Measurements from ENCODE around the gene TAS2R60. TPM values are rescaled to one million over a fixed set of nuclear protein-coding genes. Genes with fewer than 3 reads are reported as not detected.
"Not testable (repeated sequence)": the region's sequence is repeated elsewhere in the genome, so short reads cannot be mapped to it uniquely, and the experiment has no call there.

Gene TAS2R60
- total RNA-seq, 2 experiments from 2014 or later = not detected

DNA sequence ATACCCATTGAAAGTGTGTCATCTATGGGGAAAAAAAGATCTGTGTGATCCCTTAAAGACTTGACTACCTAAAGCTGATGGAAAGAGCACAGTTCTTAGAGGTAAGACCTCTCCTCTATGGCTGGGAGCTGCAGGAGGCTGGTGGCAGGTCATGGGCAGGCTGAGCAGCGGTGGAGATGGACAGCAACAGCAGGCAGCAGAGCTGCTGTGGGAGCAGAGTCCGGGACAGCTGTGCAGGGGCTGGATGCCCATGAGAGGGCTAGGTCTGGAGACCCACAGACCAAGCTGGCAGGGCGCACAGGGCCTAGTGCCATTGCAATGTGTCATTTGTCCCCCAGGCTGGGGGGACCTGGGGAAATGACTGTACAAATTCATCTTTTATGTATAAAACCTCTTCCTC lies 21.2 kb upstream of the TAS2R60 start:
- H3K79me2 ChIP-seq (ENCODE audit: insufficient read depth, low read depth, low read length) = no peaks in the 10 kb centered on the region
- H4K20me1 ChIP-seq (ENCODE audit: insufficient read depth, low read length) = no peaks in the 10 kb centered on the region
- H2AFZ ChIP-seq (ENCODE audit: low read length) = no peak overlapping the region
- no peaks in the 10 kb centered on the region for H3K9me3 ChIP-seq (ENCODE audit: low read length)
- CTCF ChIA-PET (ENCODE audit: unreplicated experiment) = no interaction called here
- no peak for DNase-seq (ENCODE audit: low spot score)
- intact Hi-C loops (cut with micrococcal nuclease; ENCODE audit: unreplicated experiment) = no loop called here
- no peak overlapping the region for H3K27ac ChIP-seq (ENCODE audit: low read depth, low read length, poor library complexity, severe bottlenecking)
- H3K36me3 ChIP-seq (ENCODE audit: insufficient read depth, low read length) = no peaks in the 10 kb centered on the region
- H3K9me2 ChIP-seq (ENCODE audit: insufficient read depth, low read length) = no peaks in the 10 kb centered on the region
- H3K4me1 ChIP-seq (ENCODE audit: insufficient read depth, low read length, poor library complexity, severe bottlenecking) = no peaks in the 10 kb centered on the region
- TF ChIP-seq EZH2phosphoT487 (IDR thresholded peaks at IDR 0.05; ENCODE audit: borderline replicate concordance, low read depth, low read length) (no peak), CTCF (conservative IDR thresholded peaks at IDR 0.05; ENCODE audit: low read length) (no peak)
- no TSS peak for BruUV-seq (replicated peaks)
- POLR2A ChIA-PET = no interaction called here
- no peak overlapping the region for H3K4me3 ChIP-seq (ENCODE audit: low read depth, low read length, poor library complexity, severe bottlenecking)
- H3K4me2 ChIP-seq (ENCODE audit: low read length) = no peak overlapping the region

- H2AFZ ChIP-seq (ENCODE audit: low read length); H3K9me3 ChIP-seq (ENCODE audit: low read length); H3K4me3 ChIP-seq (ENCODE audit: low read depth, low read length, poor library complexity, severe bottlenecking); intact Hi-C loops (cut with micrococcal nuclease; ENCODE audit: unreplicated experiment); H3K79me2 ChIP-seq (ENCODE audit: insufficient read depth, low read depth, low read length); H3K4me2 ChIP-seq (ENCODE audit: low read length); H4K20me1 ChIP-seq (ENCODE audit: insufficient read depth, low read length); H3K4me1 ChIP-seq (ENCODE audit: insufficient read depth, low read length, poor library complexity, severe bottlenecking); CTCF ChIA-PET (ENCODE audit: unreplicated experiment); H3K36me3 ChIP-seq (ENCODE audit: insufficient read depth, low read length); POLR2A ChIA-PET; DNase-seq (ENCODE audit: low spot score); H3K9me2 ChIP-seq (ENCODE audit: insufficient read depth, low read length); BruUV-seq (replicated peaks); H3K27ac ChIP-seq (ENCODE audit: low read depth, low read length, poor library complexity, severe bottlenecking): not testable (repeated sequence)
These were observed 18.8 kb upstream of the TAS2R60 start for GRCh38 chr7:143424476-143424875.

DNA sequence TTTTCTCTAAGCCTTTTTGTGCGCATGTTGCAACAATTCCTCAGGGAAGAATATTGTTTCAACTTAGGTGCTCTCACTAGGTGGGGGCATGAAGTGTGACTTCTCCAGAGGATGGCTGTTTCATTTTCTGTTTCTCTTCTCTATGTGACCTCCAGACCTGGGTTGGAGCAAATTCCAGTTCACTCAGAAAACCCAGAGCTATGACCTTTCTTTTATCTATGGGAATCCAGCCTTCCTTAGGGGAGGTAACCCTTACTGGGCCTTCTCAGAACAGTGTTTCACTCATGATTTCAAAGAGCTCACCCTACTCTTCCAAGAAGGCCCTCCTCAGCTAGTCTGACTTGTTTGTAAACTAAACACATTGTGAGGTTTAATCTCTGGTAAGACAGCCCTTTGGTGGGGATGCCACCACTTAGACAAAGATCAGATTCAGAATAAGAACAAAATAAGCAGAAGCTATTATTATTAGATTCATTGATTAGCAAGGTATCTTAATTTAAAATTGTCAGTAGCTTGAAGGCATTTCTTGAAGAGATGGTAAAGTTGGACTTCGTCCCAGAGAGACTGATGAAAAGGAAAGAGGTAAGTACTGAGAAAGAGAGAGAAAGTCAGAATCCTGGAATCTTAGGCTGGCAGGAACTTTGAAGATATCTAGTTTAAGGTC lies 16.6 kb upstream of the TAS2R60 start:
- no peaks in the 10 kb centered on the region for H3K36me3 ChIP-seq (ENCODE audit: insufficient read depth, low read length)
- intact Hi-C loops (cut with micrococcal nuclease; ENCODE audit: unreplicated experiment) = no loop called here
- ChIA-PET CTCF (ENCODE audit: unreplicated experiment) (no interaction called here), POLR2A (no interaction called here)
- no TSS peak for BruUV-seq (replicated peaks)
- no peaks in the 10 kb centered on the region for H3K9me3 ChIP-seq (ENCODE audit: low read length)
- no peak overlapping the region for H3K4me3 ChIP-seq (ENCODE audit: low read depth, low read length, poor library complexity, severe bottlenecking)
- no peaks in the 10 kb centered on the region for H3K9me2 ChIP-seq (ENCODE audit: insufficient read depth, low read length)
- H4K20me1 ChIP-seq (ENCODE audit: insufficient read depth, low read length) = no peaks in the 10 kb centered on the region
- H3K27ac ChIP-seq (ENCODE audit: low read depth, low read length, poor library complexity, severe bottlenecking) = no peak overlapping the region
- no peaks in the 10 kb centered on the region for H3K4me1 ChIP-seq (ENCODE audit: insufficient read depth, low read length, poor library complexity, severe bottlenecking)
- no peak overlapping the region for H3K4me2 ChIP-seq (ENCODE audit: low read length)
- no peak for TF ChIP-seq EZH2phosphoT487 (IDR thresholded peaks at IDR 0.05; ENCODE audit: borderline replicate concordance, low read depth, low read length)
- no peak for TF ChIP-seq CTCF (conservative IDR thresholded peaks at IDR 0.05; ENCODE audit: low read length)
- no peaks in the 10 kb centered on the region for H3K79me2 ChIP-seq (ENCODE audit: insufficient read depth, low read depth, low read length)
- DNase-seq (ENCODE audit: low spot score) = no peak
- no peak overlapping the region for H2AFZ ChIP-seq (ENCODE audit: low read length)

Measured in OCI-LY7 (cell line).